NCI-H345 (cell line): ENCODE measurements around the gene NDC80.
"Not testable (repeated sequence)": the region's sequence is repeated elsewhere in the genome, so short reads cannot be mapped to it uniquely, and the experiment has no call there.

ENCODE experiments used
- DNase-seq: peaks from one replicate; lab custom pipeline; 2025; lab: John Stamatoyannopoulos, UW

The NDC80 gene

GRCh38 chr18:2627821-2628276 lies 56.5 kb downstream of the NDC80 start:
- no peak for DNase-seq

DNA sequence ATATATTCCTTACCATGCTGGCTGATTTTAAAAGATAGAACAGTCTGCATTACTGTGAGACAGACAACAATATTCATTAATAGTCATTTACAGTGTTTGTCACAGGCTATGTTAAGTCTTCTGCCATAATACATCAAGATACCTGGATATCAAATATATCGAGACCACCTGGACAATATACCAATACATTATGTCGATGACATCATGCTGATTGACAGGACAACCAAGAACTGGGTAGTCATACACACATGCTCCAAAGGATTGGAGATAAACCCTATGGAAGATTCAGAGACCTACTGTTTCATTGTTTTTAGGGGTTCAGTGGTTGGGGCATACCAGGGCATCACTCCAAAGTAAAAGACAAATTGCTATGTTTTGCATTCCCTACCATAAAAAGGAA lies 57.6 kb downstream of the NDC80 start:
- no peak for DNase-seq

DNA sequence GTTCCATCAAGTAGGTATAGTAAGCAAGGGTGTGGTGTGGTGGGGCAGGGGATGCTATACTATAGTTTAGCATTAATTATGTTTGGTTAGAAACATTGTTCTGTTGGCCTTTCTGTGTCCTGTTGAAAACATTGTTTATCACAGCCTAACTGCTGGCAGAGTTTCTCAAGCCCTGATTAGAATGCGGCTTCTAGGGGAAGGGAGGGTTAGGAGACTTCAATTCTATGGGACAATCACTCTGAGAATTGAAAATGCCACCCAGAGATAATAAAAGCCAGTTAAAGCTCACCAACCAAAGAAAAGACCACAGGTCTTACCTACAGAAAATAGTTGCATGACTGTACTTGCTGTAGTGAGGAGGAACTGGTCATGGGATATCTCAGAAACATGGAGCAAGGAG lies 64.2 kb downstream of the NDC80 start:
- DNase-seq: no peak

GRCh38 chr18:2636126-2636631 lies 64.8 kb downstream of the NDC80 start:
- DNase-seq: no peak

- no peak for DNase-seq
Measured at GRCh38 chr18:2641638-2642037, 70.3 kb downstream of the NDC80 start.

DNA sequence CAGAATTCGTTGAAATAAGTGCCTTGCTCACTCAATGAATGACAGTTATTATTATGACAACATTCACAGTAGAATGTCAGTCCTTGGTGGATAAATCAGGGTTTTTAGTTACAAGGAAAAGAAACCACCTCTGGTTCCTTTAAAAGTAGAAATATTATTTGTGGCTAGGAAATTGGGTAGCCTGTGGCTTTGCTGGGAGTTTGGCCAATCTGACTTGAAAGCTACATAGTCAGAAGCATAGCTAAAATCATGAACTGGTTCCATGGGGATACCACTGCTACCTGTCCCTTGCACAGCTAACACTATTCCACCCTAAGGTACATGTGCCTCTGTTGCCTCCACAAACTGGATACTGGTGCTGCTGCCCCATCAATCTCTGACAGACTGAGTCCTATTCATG lies 71.4 kb downstream of the NDC80 start:
- DNase-seq: no peak

DNA sequence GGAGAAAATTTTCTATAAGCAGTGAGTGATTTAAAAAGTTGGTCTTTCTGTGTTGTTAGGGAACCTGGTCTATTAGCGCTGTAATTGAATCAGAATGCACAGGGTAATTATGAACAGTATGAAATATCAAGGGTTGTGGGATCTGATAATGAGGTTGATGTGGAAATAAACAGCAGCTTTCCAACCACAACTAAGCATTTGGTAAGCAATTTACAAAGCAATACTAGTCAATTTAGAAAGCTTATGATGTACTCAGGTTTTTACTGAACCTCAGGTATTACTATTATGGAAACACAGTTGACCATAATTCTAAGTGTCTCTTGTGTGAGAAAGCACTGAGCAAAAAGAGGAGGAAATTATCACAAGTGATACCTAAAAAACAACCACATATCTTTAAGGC lies 73.2 kb downstream of the NDC80 start:
- no peak for DNase-seq

- DNase-seq: no peak
Measured at GRCh38 chr18:2651981-2652380, 80.6 kb downstream of the NDC80 start.

DNA sequence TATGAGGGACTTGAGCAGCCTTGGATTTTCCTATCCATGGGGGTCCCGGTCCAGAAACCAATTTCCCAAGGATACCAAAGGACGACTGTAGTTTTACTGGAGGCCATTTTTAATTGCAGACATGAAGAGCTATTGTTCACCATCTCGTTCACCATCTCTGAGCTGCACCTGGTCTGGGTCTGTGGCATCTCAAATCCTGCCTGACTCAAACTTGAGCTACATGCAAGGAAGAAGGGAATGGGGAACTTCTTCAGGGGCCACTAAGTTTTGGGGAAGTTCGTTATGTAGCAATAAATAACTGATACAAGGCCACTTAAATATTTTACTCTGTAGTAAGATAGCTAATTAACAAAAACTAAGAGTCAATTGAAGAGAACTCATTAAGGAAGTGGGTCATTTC lies 82.1 kb downstream of the NDC80 start:
- DNase-seq: no peak

- DNase-seq: no peak
Measured at GRCh38 chr18:2654169-2654927, 83.0 kb downstream of the NDC80 start.

- DNase-seq: no peak
Measured at GRCh38 chr18:2654928-2655177, 83.5 kb downstream of the NDC80 start.

GRCh38 chr18:2655178-2655953 lies 84.0 kb downstream of the NDC80 start, which contains the start of gene SMCHD1:
Gene SMCHD1 (plus strand): TSS chr18:2655726. CDS start chr18:2656076, 350 bp downstream.
- peak; percentile 90 for DNase-seq

- no peak for DNase-seq
Measured at GRCh38 chr18:2655954-2656236, 84.5 kb downstream of the NDC80 start.

GRCh38 chr18:2656237-2656980 lies 85.1 kb downstream of the NDC80 start:
- peak; percentile 37 for DNase-seq

DNA sequence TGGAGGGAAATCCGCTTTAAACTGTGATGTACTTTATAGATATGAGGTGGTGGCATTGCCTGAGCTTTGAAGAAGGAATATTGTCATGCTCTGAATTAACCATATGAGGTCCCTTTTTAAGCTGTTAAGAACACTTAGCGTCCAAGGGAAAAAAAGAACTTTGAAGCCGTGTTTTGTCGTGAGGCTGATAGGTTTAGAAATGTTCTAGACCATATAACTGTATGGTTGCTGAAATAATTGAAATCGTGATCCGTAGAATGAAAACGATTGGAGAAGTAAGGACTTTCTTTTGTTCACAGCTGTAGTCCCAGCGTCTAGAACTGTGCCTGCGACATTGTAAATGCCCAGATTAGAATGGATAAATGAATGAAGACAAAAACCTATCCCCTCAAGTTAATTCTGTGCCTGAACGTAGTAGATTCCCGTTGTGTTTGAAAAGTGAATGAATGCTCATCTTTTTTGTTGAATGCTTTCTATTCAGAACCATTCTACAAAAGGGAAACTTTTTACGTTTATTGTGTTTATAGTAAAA lies 85.7 kb downstream of the NDC80 start:
- peak; percentile 9 for DNase-seq

DNA sequence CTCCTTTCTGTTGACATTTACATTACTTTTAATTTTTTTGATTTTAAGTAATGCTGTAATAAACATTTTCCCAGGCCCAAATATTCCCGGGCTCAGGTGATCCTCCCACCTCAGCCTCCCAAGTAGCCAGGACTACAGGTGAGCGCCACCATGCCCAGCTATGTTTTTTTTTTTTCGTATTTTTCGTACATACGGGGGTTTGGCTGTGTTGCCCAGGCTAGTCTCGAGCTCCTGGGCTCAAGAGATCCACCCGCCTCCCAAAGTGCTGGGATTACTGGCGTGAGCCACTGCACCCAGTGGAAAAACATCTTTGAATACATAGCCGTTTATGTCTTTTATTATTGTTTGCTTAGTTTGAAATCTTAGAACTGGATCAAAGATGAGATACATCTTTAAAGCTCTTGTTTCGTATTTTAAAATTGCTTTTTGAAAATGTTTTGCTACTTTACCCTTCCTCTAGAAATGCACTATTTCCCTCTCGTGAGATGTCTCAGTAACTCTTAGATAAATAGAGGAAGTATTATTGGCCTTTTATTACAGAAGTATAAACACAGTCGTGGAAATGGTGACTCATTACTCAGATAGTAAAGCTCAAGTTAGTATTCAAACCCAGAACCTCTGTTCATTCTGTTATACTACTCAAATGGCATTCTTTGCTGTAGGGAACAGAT lies 86.6 kb downstream of the NDC80 start:
- DNase-seq: no peak

DNA sequence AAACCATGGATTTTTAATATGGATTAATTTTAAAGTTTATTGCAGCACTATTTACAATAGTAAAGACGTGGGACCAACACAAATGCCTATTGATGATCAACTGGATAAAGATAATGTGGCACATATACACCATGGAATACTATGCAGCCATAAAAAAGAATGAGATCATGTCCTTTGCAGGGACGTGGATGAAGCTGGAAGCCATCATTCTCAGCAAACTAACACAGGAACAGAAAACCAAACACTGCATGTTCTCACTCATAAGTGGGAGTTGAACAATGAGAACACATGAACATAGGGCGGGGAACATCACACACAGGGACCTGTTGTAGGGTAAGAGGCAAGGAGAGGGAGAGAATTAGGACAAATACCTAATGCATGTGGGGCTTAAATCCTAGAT lies 89.5 kb downstream of the NDC80 start:
- not testable (repeated sequence) for DNase-seq

DNA sequence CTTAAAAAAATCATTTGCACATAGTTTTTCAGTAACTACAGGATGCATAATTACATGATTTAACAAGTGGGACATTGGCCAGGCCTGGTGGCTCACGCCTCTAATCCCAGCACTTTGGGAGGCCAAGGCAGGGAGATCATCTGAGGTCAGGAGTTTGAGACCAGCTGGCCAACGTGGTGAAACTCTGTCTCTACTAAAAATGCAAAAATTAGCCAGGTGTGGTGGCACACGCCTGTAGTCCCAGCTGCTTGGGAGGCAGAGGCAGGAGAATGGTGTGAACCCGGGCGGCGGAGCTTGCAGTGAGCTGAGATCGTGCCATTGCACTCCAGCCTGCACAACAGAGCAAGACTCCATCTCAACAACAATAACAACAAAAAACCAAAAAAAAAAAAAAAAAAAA lies 90.9 kb downstream of the NDC80 start:
- DNase-seq: not testable (repeated sequence)

- DNase-seq: no peak
Measured at GRCh38 chr18:2662990-2663389, 91.6 kb downstream of the NDC80 start.
